ENCODE results near the gene PTX4. TPM values are rescaled to one million over a fixed set of nuclear protein-coding genes. Genes with fewer than 3 reads are reported as not detected.
"Not testable (repeated sequence)": the region's sequence is repeated elsewhere in the genome, so short reads cannot be mapped to it uniquely, and the experiment has no call there.

Gene PTX4
- total RNA-seq, 1 experiment from 2014 or later, result 0.61 TPM

DNA sequence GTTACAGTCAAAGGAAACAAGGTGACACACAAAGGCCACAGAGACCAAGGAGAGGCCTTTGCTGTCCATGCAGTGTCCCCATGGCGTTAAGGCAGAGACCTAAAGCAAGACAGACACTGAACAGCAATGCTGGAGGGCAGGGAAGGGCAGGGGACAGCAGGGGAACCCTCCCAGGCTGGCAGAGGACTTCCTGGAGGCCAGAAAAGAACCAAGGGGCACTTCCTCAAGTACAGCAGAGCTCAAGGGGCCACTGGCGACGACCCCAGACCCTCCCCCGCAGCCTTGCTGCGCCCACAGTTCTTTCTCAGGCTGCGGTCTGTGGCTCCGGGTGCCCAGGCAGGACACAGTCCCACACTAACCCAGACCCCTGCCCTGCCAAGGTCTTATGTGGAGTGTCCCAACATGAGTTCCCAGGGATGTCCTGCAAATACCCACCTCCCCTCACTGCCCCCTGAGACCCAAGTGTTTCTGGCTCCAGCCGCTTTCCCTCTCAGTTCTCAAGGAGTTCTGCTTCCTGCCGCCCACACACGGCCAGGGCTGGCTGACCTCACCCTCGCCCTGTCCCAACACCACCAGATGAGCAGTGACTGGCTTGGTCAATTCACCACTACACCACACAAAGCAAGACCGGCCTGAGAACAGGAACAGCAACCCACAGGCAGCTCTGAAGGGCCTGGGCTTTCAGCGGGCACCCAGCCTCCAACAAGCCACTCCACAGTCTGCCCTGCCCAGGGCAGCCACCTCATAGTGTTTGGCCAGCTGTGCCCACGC is 18.1 kb downstream of the PTX4 start:
- in situ Hi-C loops (cut with HindIII; ENCODE audit: low sequenced_read_pairs), result no loop called here
- no peak for DNase-seq (ENCODE audit: low spot score)

DNA sequence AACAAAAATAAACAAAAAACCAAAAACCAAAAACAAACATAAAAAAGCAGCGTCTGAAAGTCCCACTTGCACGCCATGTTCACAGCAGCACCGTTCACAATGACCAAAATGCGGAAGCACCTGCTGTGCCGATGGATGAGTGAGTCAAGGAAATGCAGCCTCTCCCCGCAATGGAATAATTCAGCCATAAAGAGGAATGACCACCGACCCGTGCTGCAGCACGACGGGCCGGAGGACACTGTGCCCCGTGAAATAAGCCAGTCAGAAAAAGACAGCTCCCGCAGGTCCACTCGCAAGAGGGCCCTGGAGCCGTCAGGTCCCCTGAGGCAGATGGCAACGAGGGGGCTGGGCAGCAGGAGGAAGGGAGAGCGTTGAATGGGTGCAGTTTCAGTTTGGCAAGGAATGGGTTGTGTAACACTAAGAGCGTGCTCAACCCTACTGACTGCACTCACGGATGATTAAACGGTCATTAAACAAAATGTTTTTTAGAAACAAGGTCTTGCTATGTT is 19.0 kb downstream of the PTX4 start:
- in situ Hi-C loops (cut with HindIII; ENCODE audit: low sequenced_read_pairs), result no loop called here

DNA sequence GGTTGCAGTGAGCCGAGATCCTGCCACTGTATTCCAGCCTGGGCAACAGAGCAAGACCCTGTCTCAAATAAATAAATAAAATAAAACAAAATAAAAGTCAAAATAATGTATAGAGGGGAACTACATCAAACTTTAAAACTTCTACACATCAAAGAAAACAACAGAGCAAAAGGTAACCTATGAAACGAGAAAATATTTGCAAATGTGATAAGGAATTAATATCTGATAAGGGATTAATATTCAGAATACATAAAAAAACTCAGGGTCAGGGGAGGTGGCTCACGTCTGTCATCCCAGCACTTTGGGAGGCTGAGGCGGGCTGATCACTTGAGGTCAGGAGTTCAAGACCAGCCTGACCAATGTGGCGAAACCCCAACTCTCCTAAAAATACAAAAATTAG is 19.6 kb downstream of the PTX4 start:
- in situ Hi-C loops (cut with HindIII; ENCODE audit: low sequenced_read_pairs), result not testable (repeated sequence)

More for the DNA sequence above, 19.0 kb downstream of the PTX4 start:
- DNase-seq (ENCODE audit: low spot score), result no peak

DNA sequence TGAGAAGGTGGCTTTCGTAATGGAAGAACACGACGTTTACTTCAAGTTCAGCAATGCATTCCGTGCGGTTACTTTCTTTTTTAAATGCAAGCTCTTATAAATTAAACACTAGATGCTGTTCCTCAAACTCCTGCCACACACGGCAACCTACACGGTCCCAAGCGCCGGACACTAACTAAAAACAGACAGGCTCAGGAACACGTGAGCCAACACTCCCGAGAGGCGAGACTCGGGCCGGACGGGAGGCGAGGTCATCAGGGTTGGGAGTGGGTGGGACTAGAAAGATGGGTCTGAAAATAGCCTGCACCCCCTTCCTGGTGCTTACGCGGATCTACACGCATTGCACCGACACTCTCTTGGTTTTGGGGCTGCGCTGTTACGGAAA is 20.3 kb downstream of the PTX4 start:
- in situ Hi-C loops (cut with HindIII; ENCODE audit: low sequenced_read_pairs), result no loop called here
- DNase-seq (ENCODE audit: low spot score), result no peak

More for the DNA sequence above, 19.6 kb downstream of the PTX4 start:
- not testable (repeated sequence) for DNase-seq (ENCODE audit: low spot score)

DNA sequence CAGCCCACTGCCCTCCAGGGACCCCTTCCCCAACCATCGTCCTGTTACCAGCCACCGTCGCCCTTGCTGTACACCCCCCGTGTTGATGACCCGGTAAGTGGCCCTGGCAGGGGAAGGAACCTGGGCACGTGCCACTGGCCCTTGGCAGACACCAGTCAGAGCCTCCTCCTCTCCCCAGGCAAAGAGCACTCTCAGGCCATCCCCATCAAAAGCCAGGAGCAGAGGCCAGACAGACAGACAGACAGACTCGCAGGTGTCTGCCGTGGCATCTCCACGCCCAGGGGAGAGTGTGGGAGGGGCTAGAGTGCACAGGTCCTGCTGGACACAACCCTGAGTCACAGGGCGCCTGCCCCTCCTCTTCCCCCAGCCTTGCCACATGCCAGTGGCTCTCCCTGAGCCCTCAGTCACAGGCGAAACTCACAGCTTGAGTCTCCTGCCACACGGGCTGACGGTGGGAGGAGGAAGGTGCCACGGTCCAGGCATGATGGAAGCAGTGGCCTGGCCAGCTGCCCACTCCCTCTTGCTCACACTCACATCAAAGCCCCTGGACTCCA is 21.7 kb downstream of the PTX4 start:
- in situ Hi-C loops (cut with HindIII; ENCODE audit: low sequenced_read_pairs), result no loop called here
- peak; percentile 24 for DNase-seq (ENCODE audit: low spot score)

DNA sequence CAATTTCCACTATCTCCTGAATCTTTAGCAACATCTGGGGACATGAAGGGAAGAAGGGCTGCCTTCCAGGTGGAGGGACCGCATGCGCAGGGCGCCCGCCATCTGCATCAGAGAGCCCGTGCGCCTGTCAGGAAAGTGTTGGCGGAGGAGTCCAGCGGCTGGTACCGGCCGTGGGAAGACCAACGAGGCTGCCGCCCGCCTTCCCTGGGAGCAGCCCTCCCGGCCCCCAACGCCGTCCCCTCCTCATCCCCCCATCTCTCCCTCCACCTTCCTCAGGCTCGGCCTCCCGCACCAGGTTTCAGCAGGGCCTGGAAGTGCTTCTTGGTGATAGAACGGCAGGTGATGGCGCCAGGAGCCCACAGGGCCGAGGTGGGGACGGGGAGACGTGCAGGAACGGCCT is 22.7 kb downstream of the PTX4 start:
- DNase-seq (ENCODE audit: low spot score), result no peak
- in situ Hi-C loops (cut with HindIII; ENCODE audit: low sequenced_read_pairs), result no loop called here

DNA sequence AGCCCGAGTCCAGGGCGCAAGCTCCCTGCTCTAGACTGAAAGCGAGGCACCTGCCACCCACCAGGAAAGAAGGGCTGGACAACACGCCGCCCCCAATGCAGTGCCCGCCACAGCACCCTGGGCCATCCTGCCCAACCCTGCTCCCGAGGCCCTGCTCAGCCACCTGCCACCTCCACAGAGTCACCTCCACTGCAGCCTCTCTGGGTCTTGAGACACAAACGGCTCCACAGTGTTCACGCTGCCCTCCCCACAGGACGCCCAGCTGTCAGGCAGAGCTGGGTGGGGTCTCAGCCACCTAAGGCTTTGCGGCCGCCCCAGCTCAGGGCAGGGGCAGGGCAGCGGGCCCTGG is 23.2 kb downstream of the PTX4 start:
- no peak for DNase-seq (ENCODE audit: low spot score)
- in situ Hi-C loops (cut with HindIII; ENCODE audit: low sequenced_read_pairs), result no loop called here

DNA sequence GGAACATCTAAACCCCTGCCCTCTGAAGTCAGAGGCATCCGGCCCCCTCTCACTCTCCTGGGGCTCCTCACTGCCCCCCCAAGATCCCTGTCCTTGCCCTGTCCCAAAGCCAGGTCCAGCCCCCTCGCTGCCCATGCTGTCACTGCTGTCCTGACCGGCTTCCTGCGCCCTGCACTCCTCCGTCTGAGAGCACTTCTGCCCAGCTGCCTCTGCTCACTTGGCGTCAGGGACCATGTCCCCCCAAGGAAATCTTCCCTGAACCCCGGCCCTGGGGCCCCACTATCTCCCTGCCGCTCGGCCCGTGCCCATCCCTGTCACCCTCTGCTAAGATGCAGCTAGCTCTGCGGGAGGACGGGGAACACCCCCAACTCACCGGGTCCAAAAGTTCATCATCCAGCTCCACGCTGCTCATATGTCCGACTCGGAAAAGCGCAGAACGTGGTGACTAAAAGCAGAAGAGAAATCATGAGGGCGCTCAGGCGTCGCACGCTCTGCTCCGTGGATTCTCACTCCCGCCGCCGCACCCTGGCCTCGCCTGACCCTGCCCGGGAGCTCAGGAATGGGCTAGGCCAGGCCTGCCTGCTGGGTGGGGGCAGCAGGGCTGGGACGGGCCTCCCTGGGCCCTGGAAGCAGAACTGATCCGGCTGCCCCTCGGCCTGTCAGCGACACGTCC is 23.7 kb downstream of the PTX4 start:
- in situ Hi-C loops (cut with HindIII; ENCODE audit: low sequenced_read_pairs), result no loop called here
- no peak for DNase-seq (ENCODE audit: low spot score)

DNA sequence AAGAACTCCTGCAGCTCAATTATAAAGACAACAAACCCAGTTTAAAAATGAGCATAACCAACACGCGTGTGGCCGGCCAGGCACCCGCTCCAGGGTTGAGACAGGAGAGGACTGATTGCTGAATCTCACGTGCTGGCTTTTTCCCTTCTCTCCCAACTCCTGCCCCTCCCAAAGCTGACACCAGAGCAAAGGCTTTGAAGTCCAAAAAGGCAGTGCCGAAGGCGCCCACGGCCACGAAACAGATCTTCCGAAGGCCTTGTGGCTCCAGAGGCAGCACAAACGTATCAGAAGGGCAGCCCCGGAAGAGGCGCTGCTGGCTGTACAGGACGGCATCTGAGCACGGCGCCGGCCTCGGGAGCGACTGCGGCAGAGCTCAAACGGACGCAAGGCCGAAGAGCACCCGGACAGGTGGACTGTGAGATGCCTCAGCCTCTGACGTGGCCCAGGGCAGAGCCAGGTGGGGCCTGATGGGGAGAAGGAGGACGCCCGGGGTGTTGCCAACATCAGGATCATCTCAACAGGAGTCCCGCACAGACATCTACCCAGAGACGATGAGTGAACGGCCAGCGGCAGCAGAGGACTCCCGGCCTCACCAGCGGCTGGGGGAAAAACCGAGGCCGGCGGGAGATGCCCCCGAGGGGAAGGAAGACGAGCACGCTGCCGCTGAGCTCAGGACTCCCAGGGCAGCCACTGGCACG is 24.4 kb downstream of the PTX4 start:
- in situ Hi-C loops (cut with HindIII; ENCODE audit: low sequenced_read_pairs), result no loop called here
- DNase-seq (ENCODE audit: low spot score), result no peak

DNA sequence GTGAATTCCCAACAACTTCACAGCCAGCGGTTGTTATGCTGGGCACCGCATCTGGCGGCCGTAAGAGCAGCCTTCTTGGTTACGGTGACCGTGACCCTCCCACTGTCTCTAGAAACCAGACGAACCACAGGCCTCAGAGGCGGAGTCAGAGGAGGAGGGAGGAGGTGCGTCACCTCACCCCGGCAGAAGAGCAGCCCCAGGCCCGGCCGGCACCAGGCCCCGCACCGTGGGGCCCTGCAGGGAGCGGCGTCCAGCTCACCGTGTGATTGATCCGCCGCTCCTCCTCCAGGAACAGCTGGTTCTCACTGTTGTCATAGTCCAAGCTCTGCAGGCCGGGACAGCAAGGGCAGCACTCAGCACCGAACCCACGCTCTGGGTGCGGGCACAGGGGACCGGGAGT is 27.6 kb downstream of the PTX4 start:
- in situ Hi-C loops (cut with HindIII; ENCODE audit: low sequenced_read_pairs), result no loop called here
- DNase-seq (ENCODE audit: low spot score), result no peak

DNA sequence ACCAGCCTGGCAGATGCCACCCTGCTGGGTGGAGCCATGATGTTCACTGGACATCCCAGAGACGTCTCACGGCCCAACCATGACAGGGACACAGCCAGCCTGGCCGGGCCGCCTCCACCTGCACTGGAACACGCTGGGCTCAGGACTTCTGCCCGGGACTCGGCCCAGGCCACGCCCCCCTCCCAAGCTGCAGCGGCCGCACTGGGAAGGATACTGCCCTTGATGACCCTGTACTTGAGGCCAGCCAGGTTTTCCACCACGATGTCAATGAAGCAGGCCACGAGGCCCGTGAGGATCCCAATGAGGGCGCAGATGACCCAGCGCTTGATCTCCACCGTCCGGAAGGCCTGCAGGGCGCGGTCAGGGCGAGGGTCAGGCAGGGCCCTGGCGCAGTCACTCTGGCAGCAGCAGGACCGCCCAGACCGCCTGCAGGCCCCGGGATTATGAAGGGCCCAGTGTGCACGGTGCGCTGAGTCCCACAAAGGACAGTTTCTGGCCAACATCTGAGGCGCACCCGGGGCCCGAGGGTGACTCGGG is 28.1 kb downstream of the PTX4 start:
- in situ Hi-C loops (cut with HindIII; ENCODE audit: low sequenced_read_pairs), result no loop called here
- no peak for DNase-seq (ENCODE audit: low spot score)

DNA sequence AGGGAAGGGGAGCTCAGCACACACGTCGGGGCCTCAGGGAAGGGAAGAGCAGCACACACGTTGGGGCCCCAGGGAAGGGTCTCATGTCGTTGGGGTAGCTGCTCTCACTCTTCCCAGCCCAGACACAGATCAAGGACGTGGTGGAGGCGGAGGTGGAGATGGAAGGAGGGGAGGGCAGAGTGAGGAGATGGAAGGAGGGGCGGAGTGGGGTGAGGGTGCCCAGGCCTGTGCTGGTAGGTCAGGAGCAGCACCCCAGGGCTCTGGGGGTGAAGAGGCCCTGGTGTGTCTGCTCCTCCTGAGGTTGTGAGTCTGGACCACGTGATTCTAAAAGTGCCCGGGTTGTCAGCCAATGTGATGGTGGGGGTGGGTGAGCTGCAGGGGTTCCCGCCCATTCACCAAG is 28.8 kb downstream of the PTX4 start:
- in situ Hi-C loops (cut with HindIII; ENCODE audit: low sequenced_read_pairs), result no loop called here
- DNase-seq (ENCODE audit: low spot score), result no peak

DNA sequence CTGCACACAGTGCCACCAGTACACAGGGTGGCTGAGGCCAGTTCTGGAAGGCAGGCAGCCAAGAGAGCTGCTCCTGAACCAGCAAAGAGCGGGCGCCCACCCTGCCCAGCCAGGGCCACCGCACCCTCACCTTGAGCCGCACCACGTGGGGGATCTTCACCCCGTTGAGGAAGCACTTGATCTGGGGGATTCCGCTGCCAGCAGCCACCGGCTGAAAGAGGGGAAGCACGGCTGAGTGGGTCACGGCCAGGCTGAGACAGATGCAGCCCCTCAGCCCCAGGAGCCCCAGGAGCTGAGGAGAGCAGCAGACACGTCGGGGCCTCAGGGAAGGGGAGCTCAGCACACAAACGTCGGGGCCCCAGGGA is 29.8 kb downstream of the PTX4 start:
- no peak for DNase-seq (ENCODE audit: low spot score)
- in situ Hi-C loops (cut with HindIII; ENCODE audit: low sequenced_read_pairs), result no loop called here

DNA sequence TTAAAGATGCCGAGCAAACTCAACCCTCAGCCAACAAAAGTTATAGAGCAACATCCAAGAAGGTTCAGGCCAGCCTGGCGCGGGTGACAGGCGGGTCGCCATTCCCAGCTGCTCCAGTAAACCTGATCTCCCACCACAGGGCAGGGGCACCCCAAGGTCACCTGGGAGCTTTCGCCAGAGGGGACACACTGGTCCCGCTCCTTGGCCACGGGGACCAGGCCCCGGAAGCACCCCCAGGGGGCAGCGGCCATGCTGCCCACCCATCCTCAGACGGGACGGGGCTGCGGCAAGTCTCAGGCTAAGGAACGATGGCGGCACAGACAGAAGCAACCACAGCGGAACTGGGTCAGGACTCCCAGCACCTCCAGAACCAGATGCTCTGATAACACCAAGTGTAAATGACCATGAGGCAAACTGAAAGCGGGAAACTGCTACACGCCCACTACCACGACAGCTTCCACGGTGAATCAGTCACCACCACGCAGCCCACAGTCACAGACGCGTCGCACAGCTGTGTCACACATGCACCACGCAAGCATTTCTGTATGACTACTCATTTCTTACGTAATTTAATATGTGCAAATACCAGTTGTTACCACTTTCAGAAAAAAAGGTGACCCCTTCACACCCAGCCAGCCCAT is 30.3 kb downstream of the PTX4 start:
- DNase-seq (ENCODE audit: low spot score), result no peak

DNA sequence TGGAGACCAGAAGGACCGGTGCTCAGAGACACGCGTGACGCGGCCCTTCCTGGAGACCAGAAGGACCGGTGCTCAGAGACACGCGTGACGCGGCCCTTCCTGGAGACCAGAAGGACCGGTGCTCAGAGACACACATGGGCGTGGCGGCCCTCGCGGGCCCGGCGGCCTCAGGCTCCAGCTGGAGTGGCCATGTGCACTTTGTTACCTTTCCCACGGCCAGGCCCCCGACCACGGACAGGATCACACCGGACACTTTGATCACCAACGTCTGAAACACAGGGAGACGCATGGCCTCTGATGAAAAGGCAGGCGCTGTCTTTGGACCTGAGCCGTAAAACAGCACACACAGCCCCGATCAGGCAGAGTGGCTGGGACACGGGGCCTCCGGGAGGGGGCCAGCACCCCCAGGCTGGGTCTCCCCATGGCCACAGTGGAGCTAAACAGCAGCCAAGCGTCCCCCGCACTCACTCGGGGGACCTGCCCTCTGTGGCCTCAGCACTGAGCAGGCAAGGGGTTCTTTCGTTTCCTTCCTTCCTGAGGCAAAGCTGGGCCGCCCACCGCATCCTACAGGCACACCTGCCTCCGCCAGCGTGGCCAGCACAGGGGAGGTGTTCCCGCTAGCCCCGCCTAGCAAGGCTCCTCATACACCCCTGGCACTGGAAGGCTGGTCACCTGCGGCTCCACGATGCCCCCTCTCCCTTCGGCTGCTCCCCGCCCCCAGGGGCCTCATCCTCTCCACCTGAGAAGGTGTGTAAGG is 31.1 kb downstream of the PTX4 start:
- in situ Hi-C loops (cut with HindIII; ENCODE audit: low sequenced_read_pairs), result no loop called here
- no peak for DNase-seq (ENCODE audit: low spot score)

More for the DNA sequence above, 30.3 kb downstream of the PTX4 start:
- in situ Hi-C loops (cut with HindIII; ENCODE audit: low sequenced_read_pairs), result no loop called here

DNA sequence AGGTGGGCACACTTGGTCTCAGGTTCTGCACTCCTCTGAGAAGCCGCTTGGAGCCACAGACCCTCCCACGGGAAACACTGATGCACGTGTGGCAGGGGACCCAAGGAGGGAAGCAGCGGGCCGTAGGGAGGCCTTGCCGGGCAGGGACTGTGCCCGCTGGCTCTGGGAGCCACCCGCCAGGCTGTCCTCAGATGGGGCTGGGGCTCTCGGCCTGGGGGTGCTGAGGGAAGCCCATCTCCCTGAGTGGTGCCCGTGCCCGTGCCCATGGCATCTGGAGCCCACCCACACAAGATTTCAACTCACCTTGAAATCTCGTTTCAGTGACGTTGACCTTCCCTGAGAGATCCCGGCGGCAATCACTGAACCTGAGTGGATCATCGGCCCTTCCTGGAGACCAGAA is 31.8 kb downstream of the PTX4 start:
- in situ Hi-C loops (cut with HindIII; ENCODE audit: low sequenced_read_pairs), result no loop called here
- no peak for DNase-seq (ENCODE audit: low spot score)

DNA sequence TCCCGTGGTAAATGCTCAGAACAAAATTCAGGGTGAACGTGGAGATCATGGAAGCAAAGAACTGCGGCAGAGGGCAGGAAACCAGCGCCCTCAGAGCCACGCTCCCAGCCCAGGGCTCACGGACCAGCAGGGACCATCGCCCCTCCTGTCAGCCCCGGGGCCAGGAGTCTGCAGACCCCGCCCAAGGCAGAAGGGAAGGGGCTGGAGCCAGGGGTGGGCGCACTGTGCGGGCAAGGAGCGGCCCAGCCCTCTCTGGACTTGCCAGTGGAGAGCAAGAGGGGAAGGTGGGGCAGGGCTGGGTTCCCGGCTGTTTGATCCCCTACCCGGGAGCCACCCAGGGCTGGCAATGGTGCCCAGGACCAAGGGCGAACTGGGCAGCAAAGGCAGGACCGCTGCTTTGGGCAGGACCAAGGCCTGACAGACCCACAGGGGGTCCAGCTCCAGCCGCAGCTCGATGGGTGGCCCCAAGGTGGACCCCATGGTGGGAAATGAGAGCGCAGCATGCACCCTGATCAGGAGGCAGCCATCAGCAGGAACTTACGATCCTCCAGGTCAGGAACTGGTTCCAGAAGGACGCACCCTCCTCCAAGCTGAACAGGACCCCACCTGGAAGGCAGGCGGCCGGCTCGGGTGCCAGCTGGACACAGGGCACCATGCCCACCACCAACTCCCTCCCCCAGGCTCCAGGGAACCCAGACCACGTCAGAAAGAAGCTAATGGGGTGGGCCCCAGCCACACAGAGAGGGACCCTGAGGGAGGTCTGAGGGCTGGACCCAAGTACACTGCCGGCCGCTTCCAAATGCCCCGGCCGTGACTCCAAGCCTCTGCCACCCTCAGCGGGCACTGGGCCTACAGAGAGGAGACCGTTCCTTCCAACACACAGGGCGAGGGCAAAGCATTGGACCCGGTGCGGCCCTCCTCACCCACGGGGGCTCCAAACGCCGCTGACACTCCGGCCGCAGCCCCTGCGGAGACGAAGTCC is 33.3 kb downstream of the PTX4 start:
- no peak for DNase-seq (ENCODE audit: low spot score)
- in situ Hi-C loops (cut with HindIII; ENCODE audit: low sequenced_read_pairs), result no loop called here

DNA sequence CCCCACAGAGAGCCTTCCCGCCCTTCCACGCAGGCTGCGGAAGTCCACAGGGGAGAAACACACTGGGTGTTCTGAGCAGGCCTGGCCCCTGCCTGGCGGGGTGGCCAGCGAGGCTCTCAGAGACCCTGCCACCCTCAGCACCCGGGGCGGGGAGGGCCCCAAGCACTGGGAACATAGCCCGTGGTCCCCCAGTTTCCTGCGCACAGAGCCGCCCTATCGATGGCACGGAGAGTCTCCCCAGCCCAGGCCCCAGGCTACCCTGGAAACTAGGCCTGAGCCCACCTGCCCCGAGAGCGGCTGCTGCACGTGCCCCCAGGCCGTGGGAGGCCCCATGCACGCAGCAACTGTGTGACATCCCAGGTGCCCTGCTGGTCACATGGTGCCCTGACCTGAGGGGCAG is 34.2 kb downstream of the PTX4 start:
- DNase-seq (ENCODE audit: low spot score), result no peak
- in situ Hi-C loops (cut with HindIII; ENCODE audit: low sequenced_read_pairs), result no loop called here

All from G401 (cell line).